Stomach (tissue), 4 donors: ENCODE data around the gene PTPRD.

ENCODE experiments used
- POLR2A ChIP-seq, 4 donors: fragments of 450-650 bp; IDR thresholded peaks; one replicate each; pipeline ENCODE4 v1.6.1; 2016; ENCODE audit warnings: antibody characterized with exemption in 4 of 4, control low read depth in 2 of 4, mild to moderate bottlenecking in 1 of 4, moderate library complexity in 1 of 4
- POLR2AphosphoS5 ChIP-seq, 3 donors: sonication (generic); formaldehyde crosslinking; IDR thresholded peaks; one replicate each; pipeline ENCODE4 v1.6.1; 2016; ENCODE audit warnings: antibody characterized with exemption in 3 of 3
- TF ChIP-seq, protein P1 (sequence below), 7 experiments: fragments of 450-650 bp in 4 of 7; fragments of 200-600 bp in 3 of 7; sonication (generic) in 3 of 7; IDR thresholded peaks; one replicate each; pipeline ENCODE4 v1.5.1; 2016 to 2019; ENCODE audit warnings: antibody characterized with exemption in 7 of 7, control low read depth in 2 of 7, mild to moderate bottlenecking in 1 of 7

DNA sequence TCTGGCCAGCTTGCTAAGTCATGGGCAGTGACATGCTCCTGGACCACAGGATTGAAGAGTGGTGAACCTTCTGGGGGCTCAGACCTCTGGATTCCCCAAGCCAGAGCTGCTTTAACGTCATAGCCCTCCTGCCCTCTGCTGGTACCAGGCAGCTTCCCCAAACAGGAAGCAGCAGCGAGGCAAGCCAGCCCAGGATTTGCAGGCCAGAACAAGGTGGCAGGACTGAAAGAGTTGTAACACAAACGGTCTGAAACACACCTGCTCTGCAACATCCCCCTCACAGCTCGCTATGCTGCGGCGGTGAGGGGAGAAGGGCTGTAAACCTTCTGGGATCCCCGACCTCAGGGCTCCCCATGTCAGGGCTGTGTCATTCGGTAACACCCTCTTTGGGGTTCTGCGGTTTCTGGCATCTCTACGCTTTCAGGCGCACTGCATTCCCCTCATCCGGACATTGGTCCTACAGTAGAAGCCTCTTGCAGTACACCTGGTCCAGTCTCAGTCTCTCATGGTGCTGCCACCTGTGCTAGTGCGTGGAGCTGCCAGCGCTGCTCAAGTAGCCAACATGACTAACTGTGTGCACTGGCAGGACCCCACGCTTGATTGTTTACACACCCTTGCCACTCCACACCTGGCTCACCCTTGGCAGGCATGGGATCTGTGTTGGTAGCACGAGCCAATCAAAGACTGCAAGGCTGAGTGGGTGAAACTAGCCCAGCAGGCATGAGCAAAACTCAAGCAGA, 893.3 kb downstream of the PTPRD start:
- TF ChIP-seq POLR2A (IDR thresholded peaks at IDR 0.05) (no peak), POLR2AphosphoS5 (IDR thresholded peaks at IDR 0.05) (no peak)
- TF ChIP-seq, protein P1, sequence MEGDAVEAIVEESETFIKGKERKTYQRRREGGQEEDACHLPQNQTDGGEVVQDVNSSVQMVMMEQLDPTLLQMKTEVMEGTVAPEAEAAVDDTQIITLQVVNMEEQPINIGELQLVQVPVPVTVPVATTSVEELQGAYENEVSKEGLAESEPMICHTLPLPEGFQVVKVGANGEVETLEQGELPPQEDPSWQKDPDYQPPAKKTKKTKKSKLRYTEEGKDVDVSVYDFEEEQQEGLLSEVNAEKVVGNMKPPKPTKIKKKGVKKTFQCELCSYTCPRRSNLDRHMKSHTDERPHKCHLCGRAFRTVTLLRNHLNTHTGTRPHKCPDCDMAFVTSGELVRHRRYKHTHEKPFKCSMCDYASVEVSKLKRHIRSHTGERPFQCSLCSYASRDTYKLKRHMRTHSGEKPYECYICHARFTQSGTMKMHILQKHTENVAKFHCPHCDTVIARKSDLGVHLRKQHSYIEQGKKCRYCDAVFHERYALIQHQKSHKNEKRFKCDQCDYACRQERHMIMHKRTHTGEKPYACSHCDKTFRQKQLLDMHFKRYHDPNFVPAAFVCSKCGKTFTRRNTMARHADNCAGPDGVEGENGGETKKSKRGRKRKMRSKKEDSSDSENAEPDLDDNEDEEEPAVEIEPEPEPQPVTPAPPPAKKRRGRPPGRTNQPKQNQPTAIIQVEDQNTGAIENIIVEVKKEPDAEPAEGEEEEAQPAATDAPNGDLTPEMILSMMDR (IDR thresholded peaks at IDR 0.05), result no peak
